Cardiac fibroblast (primary cell): ENCODE results near the gene ZNF827.
A peak's percentile ranks its signal among the peaks of the same experiment; 100 is the strongest.

ENCODE experiments used
- DNase-seq, 2 donors: peaks; one replicate each; pipeline versions ENCODE4 v3.0.0 to v3.0.0-alpha.2; 2010; ENCODE audit warnings: low read depth in 2 of 2
- H3K4me3 ChIP-seq, 2 donors: replicated peaks in 1 of 2; 1 replicate in 1 of 2; 2 replicates in 1 of 2; pipeline ENCODE4 v1.5.1; 2011; ENCODE audit warnings: low read depth in 2 of 2, low read length in 2 of 2, mild to moderate bottlenecking in 2 of 2, moderate library complexity in 1 of 2
- TF ChIP-seq, protein P1 (sequence below): IDR thresholded peaks from one replicate; pipeline ENCODE4 v1.5.1; 2011; ENCODE audit warnings: low read depth, mild to moderate bottlenecking, low read length, inconsistent platforms

ZNF827 gene

DNA sequence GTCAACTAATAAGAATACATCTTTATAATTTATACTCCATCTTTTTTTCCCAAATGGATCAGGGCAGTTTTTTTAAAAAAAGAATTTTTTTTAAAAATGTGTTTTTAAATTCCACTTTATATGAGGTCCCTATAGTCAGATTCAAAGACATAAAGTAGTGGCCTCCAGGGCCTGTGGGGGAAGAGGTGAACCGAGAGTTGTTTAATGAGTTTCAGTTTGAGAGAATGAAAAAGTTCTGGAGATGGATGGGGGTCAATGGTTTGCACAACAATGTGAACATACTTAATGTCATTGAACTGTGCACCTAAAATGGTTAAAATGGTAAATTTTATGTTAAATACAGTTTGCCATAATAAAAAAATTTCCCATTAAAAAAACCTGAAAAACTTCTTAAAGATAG lies 53.8 kb downstream of the ZNF827 start:
- no peak for DNase-seq
- TF ChIP-seq, protein P1, sequence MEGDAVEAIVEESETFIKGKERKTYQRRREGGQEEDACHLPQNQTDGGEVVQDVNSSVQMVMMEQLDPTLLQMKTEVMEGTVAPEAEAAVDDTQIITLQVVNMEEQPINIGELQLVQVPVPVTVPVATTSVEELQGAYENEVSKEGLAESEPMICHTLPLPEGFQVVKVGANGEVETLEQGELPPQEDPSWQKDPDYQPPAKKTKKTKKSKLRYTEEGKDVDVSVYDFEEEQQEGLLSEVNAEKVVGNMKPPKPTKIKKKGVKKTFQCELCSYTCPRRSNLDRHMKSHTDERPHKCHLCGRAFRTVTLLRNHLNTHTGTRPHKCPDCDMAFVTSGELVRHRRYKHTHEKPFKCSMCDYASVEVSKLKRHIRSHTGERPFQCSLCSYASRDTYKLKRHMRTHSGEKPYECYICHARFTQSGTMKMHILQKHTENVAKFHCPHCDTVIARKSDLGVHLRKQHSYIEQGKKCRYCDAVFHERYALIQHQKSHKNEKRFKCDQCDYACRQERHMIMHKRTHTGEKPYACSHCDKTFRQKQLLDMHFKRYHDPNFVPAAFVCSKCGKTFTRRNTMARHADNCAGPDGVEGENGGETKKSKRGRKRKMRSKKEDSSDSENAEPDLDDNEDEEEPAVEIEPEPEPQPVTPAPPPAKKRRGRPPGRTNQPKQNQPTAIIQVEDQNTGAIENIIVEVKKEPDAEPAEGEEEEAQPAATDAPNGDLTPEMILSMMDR, result no peak
- H3K4me3 ChIP-seq, result no peak overlapping the region

DNA sequence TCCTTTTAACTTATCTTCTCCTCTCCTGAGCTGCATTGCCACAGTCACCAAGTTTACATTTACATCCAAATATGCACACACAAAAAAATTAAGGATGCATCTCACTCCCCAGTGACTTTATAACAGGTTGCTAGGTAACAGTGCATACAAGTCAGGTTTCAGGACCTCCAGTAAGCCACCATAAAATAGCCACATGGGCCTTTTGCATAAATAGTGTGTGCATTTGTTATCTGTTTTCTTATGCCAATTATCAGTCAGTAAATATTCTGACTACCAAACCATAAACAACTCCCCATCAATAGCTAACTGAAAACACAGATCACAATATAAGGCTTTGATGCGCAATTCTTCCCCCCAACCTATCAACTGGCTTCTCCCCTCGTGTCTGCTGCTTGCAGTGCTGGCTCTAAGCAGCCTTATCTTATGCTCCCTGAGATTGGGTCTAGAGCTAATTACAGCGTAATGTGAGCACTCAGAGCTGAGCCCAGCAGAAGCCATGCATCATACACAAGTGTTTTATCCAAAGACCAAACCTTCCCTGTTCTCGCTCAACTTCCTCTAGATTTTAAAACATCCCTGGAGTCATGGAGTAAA lies 55.4 kb downstream of the ZNF827 start:
- TF ChIP-seq, protein P1, result no peak
- DNase-seq, result no peak
- no peak overlapping the region for H3K4me3 ChIP-seq

DNA sequence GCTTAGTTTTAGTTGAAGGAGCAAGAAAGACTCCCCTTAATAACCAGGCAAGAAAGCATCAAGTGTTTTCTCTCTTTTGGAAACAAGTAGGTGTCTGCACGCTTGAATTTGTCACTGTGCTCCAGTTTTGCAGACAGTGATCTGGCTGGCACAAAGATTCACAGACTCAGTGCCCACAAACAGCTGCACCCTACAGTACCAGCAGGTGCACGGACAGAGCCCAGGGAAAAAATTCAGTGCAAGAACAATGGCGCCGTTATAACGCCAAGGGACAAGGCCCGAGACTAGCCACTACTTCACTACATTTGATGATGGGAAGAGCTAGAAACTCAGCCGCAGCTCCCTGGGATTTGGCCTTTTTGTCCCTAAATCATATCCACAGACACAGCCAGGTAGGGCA lies 56.0 kb downstream of the ZNF827 start:
- DNase-seq, result no peak
- TF ChIP-seq, protein P1, result no peak
- no peak overlapping the region for H3K4me3 ChIP-seq

DNA sequence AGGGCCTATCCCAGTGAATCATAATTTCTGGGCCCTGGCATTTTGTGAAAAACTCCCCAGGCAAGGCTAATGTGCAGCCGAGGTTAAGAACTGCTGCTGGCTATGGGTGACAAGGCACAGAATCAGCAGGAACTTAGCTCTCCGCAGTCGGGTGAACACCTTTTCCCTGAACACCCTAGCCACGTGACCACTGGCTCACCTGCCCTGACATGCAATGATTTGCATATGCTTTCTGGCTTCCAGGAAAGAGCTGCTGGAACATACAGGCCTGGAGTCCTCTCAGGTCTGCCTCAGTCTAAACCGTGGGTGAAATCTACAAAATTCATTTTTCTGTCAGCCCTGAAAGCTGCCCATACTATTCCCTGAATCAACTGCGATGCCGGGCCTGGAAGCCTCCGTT lies 56.6 kb downstream of the ZNF827 start:
- H3K4me3 ChIP-seq, result no peak overlapping the region
- DNase-seq, result no peak
- TF ChIP-seq, protein P1, result no peak

DNA sequence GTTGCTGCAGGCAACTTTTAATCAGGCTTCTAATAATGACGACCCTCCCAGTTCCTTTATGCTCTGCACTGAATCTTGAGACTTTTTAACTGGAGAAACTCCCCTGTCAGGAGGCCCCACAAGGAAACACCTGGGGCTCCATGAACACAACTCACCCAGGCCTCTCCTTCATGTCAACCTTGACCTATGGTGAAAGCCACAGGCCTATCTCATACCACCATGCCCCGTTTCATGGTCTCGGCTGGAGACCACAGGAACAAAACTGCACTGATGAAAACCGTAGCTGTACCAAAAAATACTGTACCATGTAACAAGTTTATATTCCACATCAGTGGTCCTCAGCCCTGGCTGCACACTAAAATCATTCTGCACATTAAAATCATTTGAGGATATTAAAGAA lies 57.0 kb downstream of the ZNF827 start:
- H3K4me3 ChIP-seq, result no peak overlapping the region
- no peak for DNase-seq
- TF ChIP-seq, protein P1, result no peak

DNA sequence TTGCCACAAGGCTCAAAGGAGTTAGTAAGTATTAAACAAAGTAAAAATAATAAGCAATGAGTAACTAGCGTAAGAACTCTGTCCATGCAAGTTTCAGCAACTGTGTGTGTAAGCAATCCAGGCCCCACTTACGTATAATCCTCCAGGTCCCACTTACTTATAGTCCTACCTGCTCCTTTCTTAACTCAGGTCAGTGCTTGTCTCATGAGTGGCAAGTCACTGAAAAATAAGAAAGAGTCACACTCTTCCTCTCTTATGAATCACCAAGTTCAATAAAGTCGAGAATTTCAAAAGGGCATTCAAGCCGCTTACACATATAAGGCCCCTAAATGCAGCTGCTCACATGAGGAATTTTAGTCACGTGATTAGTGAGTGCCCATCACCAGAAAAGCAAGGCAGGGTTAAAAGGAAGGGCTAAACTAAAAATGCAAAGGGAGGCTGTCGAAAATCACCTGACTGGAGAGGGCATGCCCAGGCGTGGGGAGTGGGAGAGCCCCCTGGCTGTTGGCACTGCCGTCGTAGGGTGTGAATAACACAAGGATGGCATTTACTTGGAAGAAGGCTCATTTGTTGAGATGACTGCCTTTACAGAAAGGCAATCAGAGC lies 58.2 kb downstream of the ZNF827 start:
- no peak for DNase-seq
- TF ChIP-seq, protein P1, result no peak
- H3K4me3 ChIP-seq, result no peak overlapping the region

DNA sequence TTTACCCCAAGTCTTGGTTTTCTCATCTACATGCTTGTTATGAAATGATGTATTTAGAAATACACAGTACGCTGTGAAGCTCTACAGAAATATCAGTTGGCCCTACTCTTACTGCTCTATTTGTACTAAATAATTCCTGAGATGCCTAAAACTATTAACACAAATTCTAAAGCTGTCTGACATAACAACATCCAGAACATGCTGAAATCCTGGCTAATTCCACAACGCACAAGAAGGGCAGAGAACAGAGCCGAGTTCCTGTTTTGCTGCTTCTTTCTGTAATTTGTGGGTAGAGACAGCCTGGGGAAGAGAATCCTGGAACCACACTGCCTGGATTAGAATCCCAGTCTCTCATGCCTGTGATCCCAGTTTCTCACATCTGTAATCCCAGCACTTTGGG lies 59.0 kb downstream of the ZNF827 start:
- DNase-seq, result peak; percentile 16 to 79
- H3K4me3 ChIP-seq, result no peak overlapping the region
- TF ChIP-seq, protein P1, result no peak
